ENCODE data around the gene INA.

The INA gene

DNA sequence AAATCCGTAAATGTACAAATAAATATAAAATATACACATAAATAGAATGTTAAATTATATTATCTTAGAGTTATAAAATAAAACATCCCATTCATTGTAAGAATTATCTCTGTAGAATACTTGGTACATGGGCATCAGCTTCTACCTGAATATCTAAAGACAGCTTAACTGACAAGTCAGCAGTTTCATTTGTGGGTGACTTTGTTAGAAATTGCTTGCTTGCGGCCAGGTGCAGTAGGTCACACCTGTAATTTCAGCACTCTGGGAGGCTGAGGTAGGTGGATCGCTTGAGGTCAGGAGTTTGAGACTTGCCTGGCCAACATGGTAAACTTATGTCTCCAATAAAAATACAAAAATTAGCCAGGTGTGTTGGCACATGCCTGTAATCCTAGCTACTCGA lies 59.4 kb downstream of the INA start:
- Histone ChIP-seq H3K36me3 (ENCODE audit: insufficient read depth, low read length) (peaks cover 62% of the 10 kb centered on the region), H3K27me3 (ENCODE audit: insufficient read depth, low read length) (no peaks in the 10 kb centered on the region), H4K20me1 (ENCODE audit: insufficient read depth, low read length) (no peaks in the 10 kb centered on the region), H3K79me2 (ENCODE audit: insufficient read depth, low read length) (no peaks in the 10 kb centered on the region), H3K9me3 (ENCODE audit: low read length) (no peaks in the 10 kb centered on the region), H2AFZ (ENCODE audit: low read length) (no peak overlapping the region), H3K9ac (ENCODE audit: low read length) (no peak overlapping the region), H3K9me2 (ENCODE audit: low read depth, low read length) (no peaks in the 10 kb centered on the region), H3K4me2 (ENCODE audit: low read length) (no peak overlapping the region), H3K4me3 (ENCODE audit: low read depth, low read length, poor library complexity, severe bottlenecking) (no peak overlapping the region), H3F3A (ENCODE audit: insufficient read depth, low read length) (no peaks in the 10 kb centered on the region), H3K4me1 (ENCODE audit: insufficient read depth, low read length, severe bottlenecking) (no peaks in the 10 kb centered on the region), H3K27ac (ENCODE audit: low read depth, low read length, poor library complexity, severe bottlenecking) (no peak overlapping the region)
- TF ChIP-seq EZH2 (IDR thresholded peaks at IDR 0.05; ENCODE audit: borderline replicate concordance, low read length) = no peak
- TF ChIP-seq, protein P1, sequence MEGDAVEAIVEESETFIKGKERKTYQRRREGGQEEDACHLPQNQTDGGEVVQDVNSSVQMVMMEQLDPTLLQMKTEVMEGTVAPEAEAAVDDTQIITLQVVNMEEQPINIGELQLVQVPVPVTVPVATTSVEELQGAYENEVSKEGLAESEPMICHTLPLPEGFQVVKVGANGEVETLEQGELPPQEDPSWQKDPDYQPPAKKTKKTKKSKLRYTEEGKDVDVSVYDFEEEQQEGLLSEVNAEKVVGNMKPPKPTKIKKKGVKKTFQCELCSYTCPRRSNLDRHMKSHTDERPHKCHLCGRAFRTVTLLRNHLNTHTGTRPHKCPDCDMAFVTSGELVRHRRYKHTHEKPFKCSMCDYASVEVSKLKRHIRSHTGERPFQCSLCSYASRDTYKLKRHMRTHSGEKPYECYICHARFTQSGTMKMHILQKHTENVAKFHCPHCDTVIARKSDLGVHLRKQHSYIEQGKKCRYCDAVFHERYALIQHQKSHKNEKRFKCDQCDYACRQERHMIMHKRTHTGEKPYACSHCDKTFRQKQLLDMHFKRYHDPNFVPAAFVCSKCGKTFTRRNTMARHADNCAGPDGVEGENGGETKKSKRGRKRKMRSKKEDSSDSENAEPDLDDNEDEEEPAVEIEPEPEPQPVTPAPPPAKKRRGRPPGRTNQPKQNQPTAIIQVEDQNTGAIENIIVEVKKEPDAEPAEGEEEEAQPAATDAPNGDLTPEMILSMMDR (IDR thresholded peaks at IDR 0.05; ENCODE audit: low read length) = no peak
